ENCODE results near the gene PTPRN2.

DNA sequence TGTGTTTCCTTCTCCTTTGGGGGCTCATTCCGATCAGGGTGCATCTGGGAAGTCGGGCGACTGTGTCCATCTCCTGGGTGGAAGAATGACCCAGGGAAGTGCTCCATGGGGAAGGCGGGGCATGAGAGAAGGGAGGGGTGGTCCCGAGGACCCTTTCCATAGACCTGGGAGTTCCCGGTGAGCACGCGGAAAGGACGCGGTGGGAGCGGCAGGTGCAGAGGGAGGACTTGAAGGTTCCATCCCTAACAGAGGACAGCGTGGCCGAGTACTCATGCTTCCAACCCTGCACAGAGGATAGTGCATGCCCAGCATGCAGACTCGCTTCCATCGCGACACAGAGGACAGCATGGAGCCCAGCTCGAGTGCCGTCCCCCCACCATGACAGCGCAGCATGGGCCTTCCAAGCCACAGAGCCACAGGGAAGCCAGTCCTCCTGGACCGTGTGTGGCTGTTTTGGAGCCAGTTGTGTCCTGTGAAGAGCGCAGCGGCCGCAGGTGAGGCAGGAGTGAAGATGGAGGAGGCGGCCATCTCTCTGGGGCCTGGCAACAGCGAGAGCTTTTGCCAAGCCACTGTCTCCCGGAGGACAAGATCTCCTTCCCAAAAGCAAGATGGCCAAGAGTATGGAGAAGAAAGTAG, 969.4 kb downstream of the PTPRN2 start:
- no peak for TF ChIP-seq ZSCAN21 (CRISPR knock-in tag; IDR thresholded peaks at IDR 0.05; ENCODE audit: borderline replicate concordance)
- TF ChIP-seq RNF2 (conservative IDR thresholded peaks at IDR 0.05; ENCODE audit: low read depth), result no peak
